Upper lobe of left lung (tissue), 4 donors: ENCODE results near the gene HGD.

ENCODE experiments used
- CTCF ChIP-seq, 6 experiments: fragments of 450-650 bp in 4 of 6; fragments of 200-600 bp in 2 of 6; sonication (generic) in 2 of 6; IDR thresholded peaks; one replicate each; pipeline ENCODE4 v1.5.1; 2016 to 2019; ENCODE audit warnings: antibody characterized with exemption in 6 of 6
- EP300 ChIP-seq, 4 donors: sonication (generic); formaldehyde crosslinking; IDR thresholded peaks; one replicate each; pipeline ENCODE4 v1.5.1; 2017; ENCODE audit warnings: antibody characterized with exemption in 4 of 4, control low read depth in 2 of 4
- POLR2A ChIP-seq, 4 donors: fragments of 450-650 bp; IDR thresholded peaks; one replicate each; pipeline ENCODE4 v1.5.1; 2016 to 2017; ENCODE audit warnings: antibody characterized with exemption in 4 of 4, mild to moderate bottlenecking in 2 of 4
- POLR2AphosphoS5 ChIP-seq, 2 donors: sonication (generic); formaldehyde crosslinking; IDR thresholded peaks; one replicate each; pipeline ENCODE4 v1.5.1; 2017; ENCODE audit warnings: antibody characterized with exemption in 2 of 2

GRCh38 chr3:120708408-120708807 lies 26.4 kb upstream of the HGD start:
- TF ChIP-seq POLR2A (IDR thresholded peaks at IDR 0.05): no peak
- no peak for TF ChIP-seq EP300 (IDR thresholded peaks at IDR 0.05)
- no peak for TF ChIP-seq CTCF (IDR thresholded peaks at IDR 0.05)
- no peak for TF ChIP-seq POLR2AphosphoS5 (IDR thresholded peaks at IDR 0.05)
